HG02798 (cell line): ENCODE data around the gene ARL4D.

Experiments used
- ATAC-seq: cut with Tn5 transposase; IDR thresholded peaks from one replicate; pipeline ENCODE4 v1.9.1; 2021; ENCODE audit warnings: mild to moderate bottlenecking; ENCODE audit not compliant: unreplicated experiment, poor library complexity

ARL4D gene

GRCh38 chr17:43449470-43450248, 50.9 kb downstream of the ARL4D start:
- ATAC-seq, result no peak
